Measurements from ENCODE around the gene OR51B2.

Gene OR51B2

GRCh38 chr11:5281596-5281995 is 42.5 kb downstream of the OR51B2 start:
- DNase-seq: no peak

DNA sequence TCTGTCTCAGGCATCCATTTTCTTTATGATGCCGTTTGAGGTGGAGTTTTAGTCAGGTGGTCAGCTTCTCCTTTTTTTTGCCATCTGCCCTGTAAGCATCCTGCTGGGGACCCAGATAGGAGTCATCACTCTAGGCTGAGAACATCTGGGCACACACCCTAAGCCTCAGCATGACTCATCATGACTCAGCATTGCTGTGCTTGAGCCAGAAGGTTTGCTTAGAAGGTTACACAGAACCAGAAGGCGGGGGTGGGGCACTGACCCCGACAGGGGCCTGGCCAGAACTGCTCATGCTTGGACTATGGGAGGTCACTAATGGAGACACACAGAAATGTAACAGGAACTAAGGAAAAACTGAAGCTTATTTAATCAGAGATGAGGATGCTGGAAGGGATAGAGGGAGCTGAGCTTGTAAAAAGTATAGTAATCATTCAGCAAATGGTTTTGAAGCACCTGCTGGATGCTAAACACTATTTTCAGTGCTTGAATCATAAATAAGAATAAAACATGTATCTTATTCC is 43.5 kb downstream of the OR51B2 start:
- peak; percentile 40 for DNase-seq

DNA sequence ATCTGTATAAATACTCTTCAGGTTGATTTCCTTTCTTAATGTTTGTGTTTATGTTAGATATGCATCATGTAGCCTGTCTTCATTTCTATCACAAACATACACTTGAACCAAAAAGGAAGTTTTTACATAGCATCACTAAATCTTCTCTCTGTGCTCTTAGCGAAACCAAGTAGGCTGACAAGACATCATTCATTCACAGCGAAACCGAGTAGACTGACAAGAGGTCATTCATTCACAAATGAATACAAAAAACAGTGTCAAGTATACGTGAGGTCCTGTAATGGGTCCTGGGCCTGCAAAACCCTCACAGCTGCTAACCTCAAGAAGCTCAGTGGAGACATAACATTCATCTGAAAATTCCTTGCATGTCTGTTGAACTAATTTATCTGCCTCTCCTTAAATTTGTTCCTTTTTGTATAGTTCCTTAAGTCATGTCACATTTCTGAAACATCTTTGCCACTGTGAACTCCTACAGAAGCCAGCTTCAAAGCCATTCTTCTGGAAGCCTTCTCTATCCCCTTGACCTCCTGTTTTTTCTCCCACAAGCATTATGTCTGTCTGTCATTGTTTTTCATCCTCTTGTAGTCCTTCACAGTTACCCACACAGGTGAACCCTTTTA is 44.5 kb downstream of the OR51B2 start:
- no peak for DNase-seq

DNA sequence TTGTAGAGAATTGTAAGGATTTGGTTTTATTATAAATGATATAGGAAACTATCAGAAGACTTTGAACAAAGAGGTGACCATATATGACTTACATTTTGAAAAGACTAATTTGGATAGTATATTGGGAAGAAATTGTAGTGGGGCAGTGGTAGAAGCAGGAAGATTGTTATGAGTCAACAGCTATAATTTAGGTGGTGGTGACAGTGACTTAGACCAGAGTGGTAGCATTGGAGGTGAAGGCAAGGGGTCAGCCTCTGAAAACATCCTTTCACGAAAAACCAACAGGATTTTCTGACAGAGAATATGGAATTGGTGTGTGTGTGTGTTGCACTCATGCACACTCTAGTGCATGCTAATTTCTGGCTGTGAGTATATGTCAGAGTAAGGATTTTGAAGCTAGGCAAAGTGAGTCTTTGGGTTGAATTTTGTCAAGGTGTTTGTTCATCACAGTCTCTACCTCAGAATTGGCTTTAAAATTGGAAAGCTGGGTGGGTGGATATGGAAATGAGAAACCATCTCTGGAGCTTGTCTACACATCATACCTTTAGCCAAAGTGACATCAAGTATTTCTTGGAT is 46.2 kb downstream of the OR51B2 start:
- DNase-seq: no peak

- no peak for DNase-seq
Measured at GRCh38 chr11:5276697-5277096, 47.4 kb downstream of the OR51B2 start.

DNA sequence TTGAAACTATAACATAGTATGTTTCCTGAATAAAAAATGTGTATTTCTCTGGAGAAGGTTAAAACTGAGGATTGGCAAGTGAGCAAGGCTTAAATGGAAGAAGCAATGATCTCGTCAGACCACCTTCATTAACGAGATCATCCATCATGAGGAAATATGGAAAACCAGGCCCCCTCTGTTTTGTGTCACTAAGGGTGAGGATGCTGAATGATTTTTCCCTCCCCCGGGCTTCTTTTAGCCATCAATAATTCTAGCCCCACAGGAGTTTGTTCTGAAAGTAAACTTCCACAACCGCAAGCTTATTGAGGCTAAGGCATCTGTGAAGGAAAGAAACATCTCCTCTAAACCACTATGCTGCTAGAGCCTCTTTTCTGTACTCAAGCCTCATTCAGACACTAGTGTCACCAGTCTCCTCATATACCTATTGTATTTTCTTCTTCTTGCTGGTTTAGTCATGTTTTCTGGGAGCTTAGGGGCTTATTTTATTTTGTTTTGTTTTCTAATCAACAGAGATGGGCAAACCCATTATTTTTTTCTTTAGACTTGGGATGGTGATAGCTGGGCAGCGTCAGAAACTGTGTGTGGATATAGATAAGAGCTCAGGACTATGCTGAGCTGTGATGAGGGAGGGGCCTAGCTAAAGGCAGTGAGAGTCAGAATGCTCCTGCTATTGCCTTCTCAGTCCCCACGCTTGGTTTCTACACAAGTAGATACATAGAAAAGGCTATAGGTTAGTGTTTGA is 48.6 kb downstream of the OR51B2 start:
- DNase-seq: no peak

DNA sequence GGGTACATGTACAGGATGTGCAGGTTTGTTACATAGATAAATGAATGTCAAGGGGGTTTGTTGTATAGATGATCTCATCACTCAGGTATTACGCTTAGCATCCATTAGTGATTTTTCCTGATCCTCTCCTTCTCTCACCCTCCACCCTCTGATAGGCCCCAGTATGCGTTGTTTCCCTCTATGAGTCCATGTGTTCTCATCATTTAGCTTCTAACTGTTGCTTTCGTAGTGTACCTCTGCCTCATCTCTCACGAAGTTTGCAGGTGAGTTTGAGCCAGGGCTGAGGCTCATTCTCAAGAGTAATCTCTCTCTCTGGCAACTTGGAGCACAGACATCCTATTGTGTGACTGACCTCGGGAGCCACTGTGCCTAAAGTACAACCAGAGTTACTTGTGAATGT is 49.7 kb downstream of the OR51B2 start:
- no peak for DNase-seq

Measured in activated CD4-positive, alpha-beta T cell treated with anti-CD3 and anti-CD28 coated beads for 48 hours (primary cell).